HepG2 (cell line): ENCODE measurements around the gene SAXO1. TPM values are rescaled to one million over a fixed set of nuclear protein-coding genes. Genes with fewer than 3 reads are reported as not detected.
A peak's percentile ranks its signal among the peaks of the same experiment; 100 is the strongest.

Source experiments
- ZFP90 ChIP-seq: sonication (generic); formaldehyde crosslinking; IDR thresholded peaks from 2 replicates; pipeline ENCODE4 v1.8.0; 2022; ENCODE audit warnings: missing genetic modification reagents, mild to moderate bottlenecking, inconsistent platforms, borderline replicate concordance
- ZNF788 ChIP-seq: sonication (generic); formaldehyde crosslinking; IDR thresholded peaks from 2 replicates; pipeline ENCODE4 v1.5.0; 2020; ENCODE audit warnings: mild to moderate bottlenecking, missing genetic modification reagents, borderline replicate concordance
- polyA plus RNA-seq, 8 experiments: library from polyadenylated mRNA; depleted of rRNA in 3 of 8; stranded (reverse) in 7 of 8; unstranded in 1 of 8; fragments of >200 nt; fragmentation: Illumina TruSeq in 4 of 8; extraction: Trizol in 4 of 8; gene quantifications; 2 replicates each; pipeline versions ENCODE4 v1.2.1 to v1.2.3, GENCODE V29; 2011 to 2016; ENCODE audit warnings: low read depth in 4 of 8, missing spikeins in 1 of 8, mixed read lengths in 1 of 8; ENCODE audit not compliant: insufficient read depth in 1 of 8
- total RNA-seq, 5 experiments: library from RNA; depleted of rRNA; stranded (reverse); fragments of >200 nt; fragmentation: Illumina TruSeq; extraction: Trizol; gene quantifications; 2 replicates each; pipeline ENCODE4 v1.2.3, GENCODE V29; 2016; ENCODE audit warnings: low read depth in 1 of 5
- TF ChIP-seq, protein P1 (sequence below): sonication (generic); formaldehyde crosslinking; IDR thresholded peaks from one replicate; pipeline ENCODE4 v1.5.1; 2020; ENCODE audit warnings: mild to moderate bottlenecking, missing genetic modification reagents; ENCODE audit errors: not compliant biosample characterization
- TF ChIP-seq, protein P2 (sequence below): sonication (generic); formaldehyde crosslinking; IDR thresholded peaks from 2 replicates; pipeline ENCODE4 v1.8.1; 2022; ENCODE audit warnings: low read depth, mild to moderate bottlenecking, missing genetic modification reagents
- TF ChIP-seq, protein P3 (sequence below): sonication (generic); formaldehyde crosslinking; IDR thresholded peaks from 2 replicates; pipeline ENCODE4 v1.4.0; 2020; ENCODE audit warnings: mild to moderate bottlenecking, missing genetic modification reagents, borderline replicate concordance

The SAXO1 gene
- total and polyA plus RNA-seq, 2 of the 13 experiments (the other 11 are each of a cell fraction or from before 2014, with no cell fraction given): not detected

DNA sequence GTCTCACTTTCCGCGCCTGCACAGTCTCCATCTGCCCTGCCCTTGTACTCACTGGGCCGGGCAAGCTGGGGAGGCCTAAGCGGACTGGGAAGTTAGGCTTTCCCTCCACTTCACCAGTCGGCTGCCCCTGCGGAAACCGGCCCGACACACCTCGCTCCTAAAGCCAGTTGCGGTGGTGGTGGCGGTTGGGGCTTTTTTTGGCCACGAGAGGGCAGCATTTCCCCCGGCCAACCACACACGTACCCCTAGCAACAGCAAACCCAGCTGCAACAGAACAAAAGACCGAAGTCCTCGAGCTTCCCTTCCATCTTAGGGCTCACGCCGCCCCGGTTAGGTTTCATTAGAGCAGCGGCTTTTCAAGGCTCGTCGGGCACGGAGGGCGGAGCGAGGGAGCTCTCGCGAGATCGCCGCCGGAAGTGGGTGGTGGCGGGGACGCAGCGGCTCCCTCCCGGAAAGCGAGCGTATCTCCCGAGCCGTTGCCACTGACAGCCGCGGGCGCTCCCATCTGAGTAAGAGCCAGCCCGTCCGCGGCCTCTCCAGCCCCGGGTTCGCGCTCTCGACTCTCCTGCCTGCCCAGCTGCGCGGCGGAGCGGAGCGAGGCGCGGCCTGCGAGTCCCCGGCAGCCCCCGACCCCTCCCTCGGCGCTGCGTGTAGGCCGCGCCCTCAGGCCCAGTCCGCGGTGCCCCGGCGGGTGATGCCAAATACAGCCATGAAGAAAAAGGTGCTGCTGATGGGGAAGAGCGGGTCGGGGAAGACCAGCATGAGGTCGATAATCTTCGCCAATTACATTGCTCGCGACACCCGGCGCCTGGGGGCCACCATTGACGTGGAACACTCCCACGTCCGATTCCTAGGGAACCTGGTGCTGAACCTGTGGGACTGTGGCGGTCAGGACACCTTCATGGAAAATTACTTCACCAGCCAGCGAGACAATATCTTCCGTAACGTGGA is 16.2 kb upstream of the SAXO1 start, which contains the start of gene RRAGA (continued):
- TF ChIP-seq, protein P1, sequence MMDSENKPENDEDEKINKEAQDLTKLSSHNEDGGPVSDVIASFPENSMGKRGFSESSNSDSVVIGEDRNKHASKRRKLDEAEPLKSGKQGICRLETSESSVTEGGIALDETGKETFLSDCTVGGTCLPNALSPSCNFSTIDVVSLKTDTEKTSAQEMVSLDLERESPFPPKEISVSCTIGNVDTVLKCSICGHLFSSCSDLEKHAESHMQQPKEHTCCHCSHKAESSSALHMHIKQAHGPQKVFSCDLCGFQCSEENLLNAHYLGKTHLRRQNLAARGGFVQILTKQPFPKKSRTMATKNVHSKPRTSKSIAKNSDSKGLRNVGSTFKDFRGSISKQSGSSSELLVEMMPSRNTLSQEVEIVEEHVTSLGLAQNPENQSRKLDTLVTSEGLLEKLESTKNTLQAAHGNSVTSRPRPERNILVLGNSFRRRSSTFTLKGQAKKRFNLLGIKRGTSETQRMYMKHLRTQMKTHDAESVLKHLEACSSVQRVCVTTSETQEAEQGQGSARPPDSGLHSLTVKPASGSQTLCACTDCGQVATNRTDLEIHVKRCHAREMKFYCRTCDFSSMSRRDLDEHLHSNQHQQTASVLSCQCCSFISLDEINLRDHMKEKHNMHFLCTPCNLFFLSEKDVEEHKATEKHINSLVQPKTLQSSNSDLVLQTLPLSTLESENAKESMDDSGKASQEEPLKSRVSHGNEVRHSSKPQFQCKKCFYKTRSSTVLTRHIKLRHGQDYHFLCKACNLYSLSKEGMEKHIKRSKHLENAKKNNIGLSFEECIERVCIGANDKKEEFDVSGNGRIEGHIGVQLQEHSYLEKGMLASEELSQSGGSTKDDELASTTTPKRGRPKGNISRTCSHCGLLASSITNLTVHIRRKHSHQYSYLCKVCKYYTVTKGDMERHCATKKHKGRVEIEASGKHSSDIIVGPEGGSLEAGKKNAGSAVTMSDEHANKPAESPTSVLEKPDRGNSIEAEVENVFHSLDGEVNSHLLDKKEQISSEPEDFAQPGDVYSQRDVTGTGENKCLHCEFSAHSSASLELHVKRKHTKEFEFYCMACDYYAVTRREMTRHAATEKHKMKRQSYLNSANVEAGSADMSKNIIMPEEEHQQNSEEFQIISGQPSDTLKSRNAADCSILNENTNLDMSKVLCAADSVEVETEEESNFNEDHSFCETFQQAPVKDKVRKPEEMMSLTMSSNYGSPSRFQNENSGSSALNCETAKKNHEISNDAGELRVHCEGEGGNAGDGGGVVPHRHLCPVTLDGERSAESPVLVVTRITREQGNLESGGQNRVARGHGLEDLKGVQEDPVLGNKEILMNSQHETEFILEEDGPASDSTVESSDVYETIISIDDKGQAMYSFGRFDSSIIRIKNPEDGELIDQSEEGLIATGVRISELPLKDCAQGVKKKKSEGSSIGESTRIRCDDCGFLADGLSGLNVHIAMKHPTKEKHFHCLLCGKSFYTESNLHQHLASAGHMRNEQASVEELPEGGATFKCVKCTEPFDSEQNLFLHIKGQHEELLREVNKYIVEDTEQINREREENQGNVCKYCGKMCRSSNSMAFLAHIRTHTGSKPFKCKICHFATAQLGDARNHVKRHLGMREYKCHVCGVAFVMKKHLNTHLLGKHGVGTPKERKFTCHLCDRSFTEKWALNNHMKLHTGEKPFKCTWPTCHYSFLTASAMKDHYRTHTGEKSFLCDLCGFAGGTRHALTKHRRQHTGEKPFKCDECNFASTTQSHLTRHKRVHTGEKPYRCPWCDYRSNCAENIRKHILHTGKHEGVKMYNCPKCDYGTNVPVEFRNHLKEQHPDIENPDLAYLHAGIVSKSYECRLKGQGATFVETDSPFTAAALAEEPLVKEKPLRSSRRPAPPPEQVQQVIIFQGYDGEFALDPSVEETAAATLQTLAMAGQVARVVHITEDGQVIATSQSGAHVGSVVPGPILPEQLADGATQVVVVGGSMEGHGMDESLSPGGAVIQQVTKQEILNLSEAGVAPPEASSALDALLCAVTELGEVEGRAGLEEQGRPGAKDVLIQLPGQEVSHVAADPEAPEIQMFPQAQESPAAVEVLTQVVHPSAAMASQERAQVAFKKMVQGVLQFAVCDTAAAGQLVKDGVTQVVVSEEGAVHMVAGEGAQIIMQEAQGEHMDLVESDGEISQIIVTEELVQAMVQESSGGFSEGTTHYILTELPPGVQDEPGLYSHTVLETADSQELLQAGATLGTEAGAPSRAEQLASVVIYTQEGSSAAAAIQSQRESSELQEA (CRISPR knock-in tag): peak; percentile 66
- TF ChIP-seq ZNF788 (CRISPR knock-in tag) (peak; percentile 82; the same call in 1 of the 2 replicates), ZFP90 (peak; percentile 90)
- TF ChIP-seq, protein P2, sequence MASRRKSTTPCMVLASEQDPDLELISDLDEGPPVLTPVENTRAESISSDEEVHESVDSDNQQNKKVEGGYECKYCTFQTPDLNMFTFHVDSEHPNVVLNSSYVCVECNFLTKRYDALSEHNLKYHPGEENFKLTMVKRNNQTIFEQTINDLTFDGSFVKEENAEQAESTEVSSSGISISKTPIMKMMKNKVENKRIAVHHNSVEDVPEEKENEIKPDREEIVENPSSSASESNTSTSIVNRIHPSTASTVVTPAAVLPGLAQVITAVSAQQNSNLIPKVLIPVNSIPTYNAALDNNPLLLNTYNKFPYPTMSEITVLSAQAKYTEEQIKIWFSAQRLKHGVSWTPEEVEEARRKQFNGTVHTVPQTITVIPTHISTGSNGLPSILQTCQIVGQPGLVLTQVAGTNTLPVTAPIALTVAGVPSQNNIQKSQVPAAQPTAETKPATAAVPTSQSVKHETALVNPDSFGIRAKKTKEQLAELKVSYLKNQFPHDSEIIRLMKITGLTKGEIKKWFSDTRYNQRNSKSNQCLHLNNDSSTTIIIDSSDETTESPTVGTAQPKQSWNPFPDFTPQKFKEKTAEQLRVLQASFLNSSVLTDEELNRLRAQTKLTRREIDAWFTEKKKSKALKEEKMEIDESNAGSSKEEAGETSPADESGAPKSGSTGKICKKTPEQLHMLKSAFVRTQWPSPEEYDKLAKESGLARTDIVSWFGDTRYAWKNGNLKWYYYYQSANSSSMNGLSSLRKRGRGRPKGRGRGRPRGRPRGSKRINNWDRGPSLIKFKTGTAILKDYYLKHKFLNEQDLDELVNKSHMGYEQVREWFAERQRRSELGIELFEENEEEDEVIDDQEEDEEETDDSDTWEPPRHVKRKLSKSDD (CRISPR knock-in tag): peak; percentile 65; the same call in 1 of the 2 replicates
- TF ChIP-seq, protein P3, sequence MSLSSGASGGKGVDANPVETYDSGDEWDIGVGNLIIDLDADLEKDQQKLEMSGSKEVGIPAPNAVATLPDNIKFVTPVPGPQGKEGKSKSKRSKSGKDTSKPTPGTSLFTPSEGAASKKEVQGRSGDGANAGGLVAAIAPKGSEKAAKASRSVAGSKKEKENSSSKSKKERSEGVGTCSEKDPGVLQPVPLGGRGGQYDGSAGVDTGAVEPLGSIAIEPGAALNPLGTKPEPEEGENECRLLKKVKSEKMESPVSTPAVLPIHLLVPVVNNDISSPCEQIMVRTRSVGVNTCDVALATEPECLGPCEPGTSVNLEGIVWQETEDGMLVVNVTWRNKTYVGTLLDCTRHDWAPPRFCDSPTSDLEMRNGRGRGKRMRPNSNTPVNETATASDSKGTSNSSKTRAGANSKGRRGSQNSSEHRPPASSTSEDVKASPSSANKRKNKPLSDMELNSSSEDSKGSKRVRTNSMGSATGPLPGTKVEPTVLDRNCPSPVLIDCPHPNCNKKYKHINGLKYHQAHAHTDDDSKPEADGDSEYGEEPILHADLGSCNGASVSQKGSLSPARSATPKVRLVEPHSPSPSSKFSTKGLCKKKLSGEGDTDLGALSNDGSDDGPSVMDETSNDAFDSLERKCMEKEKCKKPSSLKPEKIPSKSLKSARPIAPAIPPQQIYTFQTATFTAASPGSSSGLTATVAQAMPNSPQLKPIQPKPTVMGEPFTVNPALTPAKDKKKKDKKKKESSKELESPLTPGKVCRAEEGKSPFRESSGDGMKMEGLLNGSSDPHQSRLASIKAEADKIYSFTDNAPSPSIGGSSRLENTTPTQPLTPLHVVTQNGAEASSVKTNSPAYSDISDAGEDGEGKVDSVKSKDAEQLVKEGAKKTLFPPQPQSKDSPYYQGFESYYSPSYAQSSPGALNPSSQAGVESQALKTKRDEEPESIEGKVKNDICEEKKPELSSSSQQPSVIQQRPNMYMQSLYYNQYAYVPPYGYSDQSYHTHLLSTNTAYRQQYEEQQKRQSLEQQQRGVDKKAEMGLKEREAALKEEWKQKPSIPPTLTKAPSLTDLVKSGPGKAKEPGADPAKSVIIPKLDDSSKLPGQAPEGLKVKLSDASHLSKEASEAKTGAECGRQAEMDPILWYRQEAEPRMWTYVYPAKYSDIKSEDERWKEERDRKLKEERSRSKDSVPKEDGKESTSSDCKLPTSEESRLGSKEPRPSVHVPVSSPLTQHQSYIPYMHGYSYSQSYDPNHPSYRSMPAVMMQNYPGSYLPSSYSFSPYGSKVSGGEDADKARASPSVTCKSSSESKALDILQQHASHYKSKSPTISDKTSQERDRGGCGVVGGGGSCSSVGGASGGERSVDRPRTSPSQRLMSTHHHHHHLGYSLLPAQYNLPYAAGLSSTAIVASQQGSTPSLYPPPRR (CRISPR knock-in tag): peak; percentile 55; the same call in 1 of the 2 replicates
